HK-2 (cell line): ENCODE results near the gene PLCG1.

ENCODE experiments used
- DNase-seq: peaks from one replicate; pipeline ENCODE4 v3.0.0-alpha.2; 2018; ENCODE audit not compliant: unreplicated experiment

The PLCG1 gene

DNA sequence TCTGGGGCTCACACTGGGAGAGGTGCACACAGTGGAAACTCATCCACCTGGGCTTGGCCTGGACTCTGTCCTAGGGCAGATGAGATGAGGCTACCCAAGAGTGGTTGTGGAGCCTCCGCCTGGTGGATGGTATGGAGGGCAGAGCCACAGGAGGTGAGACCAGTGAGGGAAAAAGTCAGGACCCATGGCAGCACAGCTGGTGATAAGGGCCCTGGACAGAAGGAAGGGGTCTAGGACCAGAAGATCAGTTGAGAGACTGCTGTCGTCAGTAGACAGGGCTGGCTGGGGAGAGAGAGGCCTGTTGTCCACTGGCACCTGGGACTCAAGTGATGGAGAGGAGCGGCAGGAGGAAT is 29.8 kb downstream of the PLCG1 start:
- no peak for DNase-seq

- DNase-seq, result no peak
These were observed 30.3 kb downstream of the PLCG1 start for GRCh38 chr20:41167481-41168253.

DNA sequence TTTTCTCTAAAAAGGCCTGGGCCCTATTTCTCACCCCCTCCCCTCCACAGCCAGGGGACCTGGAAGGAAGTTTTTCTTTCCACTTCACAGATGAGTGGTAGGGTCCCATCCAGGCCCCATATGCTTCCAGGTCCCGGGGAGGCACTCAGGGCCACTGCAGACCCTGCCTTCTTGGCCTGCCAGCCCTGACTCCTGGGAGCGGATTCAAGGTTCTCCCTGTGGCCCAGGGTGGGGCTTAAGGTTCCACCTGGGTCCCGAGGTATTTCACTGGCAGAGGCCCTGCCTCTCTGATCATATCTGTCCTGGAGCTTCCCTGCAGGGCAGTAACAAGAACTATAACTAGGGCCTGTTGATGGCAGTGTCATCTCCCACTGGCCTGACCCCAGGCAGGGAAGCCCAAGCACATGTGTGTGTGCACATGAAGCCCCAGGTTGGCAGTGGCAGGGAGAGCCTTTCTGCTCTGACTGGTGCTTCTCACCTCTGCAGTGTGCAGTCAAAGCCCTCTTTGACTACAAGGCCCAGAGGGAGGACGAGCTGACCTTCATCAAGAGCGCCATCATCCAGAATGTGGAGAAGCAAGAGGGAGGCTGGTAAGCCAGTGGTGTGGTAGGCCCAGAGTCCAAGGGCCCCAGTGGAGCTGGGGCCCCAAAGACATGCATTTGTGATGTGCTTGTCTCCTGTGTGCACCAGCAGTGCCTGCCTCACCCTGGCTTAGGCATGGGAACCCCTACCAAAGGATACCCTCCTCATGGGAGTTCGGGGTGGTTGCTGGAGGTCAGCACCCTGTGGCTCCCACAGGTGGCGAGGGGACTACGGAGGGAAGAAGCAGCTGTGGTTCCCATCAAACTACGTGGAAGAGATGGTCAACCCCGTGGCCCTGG is 31.2 kb downstream of the PLCG1 start:
- DNase-seq, result no peak

GRCh38 chr20:41169162-41169690 is 31.9 kb downstream of the PLCG1 start:
- DNase-seq, result no peak

GRCh38 chr20:41169791-41170351 is 32.5 kb downstream of the PLCG1 start:
- peak; percentile 29 for DNase-seq

DNA sequence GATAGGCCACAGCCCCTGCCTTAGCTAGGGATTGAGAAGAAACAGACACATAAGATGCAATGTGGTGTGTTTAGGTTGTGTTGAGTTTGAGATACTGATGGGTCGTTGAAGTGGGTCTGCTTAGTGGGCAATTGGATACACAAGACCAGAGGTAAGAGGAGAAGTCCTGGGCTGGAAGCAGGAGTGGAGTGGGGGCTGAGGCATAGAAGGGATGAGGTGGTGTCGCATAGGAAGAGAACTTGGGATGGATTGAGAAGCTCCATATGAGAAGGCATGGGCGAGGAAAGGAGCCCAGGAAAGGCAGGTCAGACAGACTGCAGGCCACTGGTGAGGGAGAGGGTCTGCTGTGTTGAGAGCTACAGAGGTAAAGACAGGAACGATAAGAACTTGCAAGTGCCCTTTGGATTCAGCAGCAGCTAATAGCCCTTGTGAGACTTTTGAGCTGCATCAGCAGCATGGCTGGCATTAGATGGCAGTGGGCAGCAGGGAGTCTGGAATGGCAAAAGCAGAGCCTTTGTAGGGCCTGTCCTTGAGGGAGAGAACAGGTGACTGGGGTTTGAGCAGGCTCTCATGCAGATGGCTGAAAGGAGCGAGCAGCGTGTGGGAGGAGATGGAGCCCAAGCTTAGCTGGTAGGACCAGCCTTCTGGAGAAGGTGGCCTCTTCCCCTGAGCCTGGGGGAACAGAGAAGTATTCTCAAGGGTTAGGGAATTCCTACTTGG is 33.2 kb downstream of the PLCG1 start:
- no peak for DNase-seq

- no peak for DNase-seq
These were observed 34.5 kb downstream of the PLCG1 start for GRCh38 chr20:41171736-41172295.

- DNase-seq, result no peak
These were observed 35.2 kb downstream of the PLCG1 start for GRCh38 chr20:41172296-41173140.

GRCh38 chr20:41173161-41173721 is 35.9 kb downstream of the PLCG1 start:
- DNase-seq, result peak; percentile 79

DNA sequence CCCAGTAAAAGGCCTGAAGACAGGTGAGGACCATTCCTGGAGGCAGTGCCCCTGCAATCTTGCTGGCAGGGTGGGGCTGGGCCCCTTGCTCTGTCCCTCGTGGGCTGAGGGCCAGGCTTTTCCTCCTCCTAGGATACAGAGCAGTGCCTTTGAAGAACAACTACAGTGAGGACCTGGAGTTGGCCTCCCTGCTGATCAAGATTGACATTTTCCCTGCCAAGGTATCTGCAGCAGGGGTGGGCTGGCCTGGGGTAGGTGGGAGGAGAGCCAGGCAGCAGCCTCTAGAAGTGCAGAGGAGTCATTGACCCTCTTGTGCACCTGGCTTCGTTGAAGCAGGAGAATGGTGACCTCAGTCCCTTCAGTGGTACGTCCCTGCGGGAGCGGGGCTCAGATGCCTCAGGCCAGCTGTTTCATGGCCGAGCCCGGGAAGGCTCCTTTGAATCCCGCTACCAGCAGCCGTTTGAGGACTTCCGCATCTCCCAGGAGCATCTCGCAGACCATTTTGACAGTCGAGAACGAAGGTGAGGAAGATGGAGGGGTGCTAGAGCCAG is 36.5 kb downstream of the PLCG1 start:
- no peak for DNase-seq

DNA sequence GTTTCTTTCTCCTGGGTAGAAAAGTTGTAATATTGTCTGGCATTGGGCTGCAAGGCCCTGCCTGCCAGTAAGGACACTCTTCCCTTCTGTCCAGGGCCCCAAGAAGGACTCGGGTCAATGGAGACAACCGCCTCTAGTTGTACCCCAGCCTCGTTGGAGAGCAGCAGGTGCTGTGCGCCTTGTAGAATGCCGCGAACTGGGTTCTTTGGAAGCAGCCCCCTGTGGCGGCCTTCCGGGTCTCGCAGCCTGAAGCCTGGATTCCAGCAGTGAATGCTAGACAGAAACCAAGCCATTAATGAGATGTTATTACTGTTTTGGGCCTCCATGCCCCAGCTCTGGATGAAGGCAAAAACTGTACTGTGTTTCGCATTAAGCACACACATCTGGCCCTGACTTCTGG is 37.0 kb downstream of the PLCG1 start:
- DNase-seq, result no peak

- no peak for DNase-seq
These were observed 37.4 kb downstream of the PLCG1 start for GRCh38 chr20:41174782-41175181.

DNA sequence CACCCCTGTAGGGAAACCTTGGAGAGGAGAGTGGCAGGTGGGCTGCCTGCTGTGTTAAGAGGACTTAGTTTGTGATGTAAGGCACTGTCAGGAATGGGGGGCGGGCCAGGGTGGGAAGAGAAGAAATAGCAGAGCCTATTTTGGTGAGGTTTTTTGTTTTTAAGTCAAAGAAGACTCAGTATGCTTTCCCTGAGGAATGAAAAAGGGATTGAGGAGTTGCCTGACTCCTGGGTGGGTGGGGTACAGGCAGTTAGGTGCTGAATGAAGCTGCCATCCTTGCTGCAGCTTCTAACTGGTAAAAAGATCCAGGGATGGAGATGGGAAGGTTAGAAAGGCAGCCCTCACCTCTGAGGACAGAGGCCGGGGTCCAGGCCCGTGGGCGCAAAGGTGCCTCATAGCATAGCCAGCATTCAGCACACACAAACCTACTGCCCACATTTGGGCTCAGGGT is 37.9 kb downstream of the PLCG1 start:
- no peak for DNase-seq

DNA sequence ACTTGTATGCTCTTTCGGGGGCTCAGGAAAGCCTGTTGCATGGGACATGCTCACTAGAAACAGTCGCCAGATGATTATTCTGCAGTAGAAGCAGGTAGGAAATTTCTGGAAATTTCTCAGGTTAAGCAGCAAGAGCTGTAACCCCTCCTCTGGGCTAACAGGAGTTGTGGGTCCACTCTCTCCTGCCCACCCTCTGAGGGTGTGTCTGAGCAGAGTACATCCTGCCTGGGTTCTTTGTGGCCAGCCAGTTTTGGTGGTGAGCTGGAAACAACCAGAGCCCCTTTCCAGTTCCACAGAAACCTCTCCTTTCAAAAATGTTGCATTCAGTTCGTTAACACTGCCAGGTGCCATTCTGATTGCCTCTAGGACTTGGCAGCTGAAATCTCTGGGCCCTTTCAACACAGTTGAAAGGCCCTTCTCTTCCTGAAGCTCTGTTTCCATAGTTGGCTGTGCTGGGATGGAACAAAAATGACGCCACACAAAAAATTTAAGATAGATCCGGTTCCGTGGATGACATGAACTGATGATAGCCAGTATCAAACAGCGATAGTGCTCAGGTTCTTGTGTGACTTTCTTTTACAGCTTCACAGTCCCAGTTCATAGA is 38.5 kb downstream of the PLCG1 start:
- no peak for DNase-seq

GRCh38 chr20:41176711-41177552 is 39.6 kb downstream of the PLCG1 start:
- no peak for DNase-seq

DNA sequence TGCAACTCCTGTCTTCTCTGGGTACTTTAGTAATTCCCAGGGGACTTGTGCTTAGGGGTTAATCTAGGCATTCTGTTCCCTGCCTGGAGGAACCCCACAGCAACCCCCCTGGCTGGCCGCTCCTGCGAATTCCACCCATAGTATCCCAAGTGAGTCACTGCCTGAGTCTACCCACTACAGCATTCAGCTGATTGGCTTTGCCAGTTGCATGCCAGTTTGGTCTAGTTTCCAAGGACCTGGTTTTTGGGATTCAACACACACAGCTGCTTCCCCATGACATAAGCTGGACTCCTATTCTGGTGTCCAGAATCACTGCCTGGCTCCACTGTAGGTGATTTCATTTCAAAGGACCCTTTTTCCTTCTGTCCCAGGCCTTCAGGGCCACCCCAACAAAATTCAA is 40.3 kb downstream of the PLCG1 start:
- peak; percentile 78 for DNase-seq

GRCh38 chr20:41178495-41178894 is 41.2 kb downstream of the PLCG1 start:
- no peak for DNase-seq

DNA sequence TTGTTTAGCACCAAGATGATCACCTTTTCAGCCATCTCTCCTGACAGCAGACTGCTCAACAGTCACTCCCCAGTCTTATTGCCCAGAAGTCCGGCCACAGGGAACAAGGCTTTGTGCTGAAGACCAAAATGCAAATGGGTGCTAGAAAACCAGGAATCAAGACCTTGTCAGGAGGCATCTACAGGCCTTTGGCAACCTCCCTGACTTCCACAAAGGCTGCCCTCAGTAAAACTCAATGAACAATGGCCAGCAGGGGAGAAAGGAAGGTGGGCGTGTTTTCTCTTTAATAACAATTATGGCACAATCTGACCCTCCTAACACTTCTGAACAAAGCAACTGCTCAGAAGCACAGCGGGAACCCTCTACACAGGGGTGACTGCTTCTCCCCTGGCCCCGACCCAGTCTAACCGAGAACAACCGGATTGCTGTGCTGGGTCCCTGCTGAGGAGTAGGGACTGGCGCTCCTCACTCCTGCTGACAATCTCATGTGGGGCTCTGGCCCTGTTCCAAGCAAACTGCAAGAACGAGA is 41.6 kb downstream of the PLCG1 start:
- no peak for DNase-seq
